Endodermal cell (in vitro differentiated cells): ENCODE results near the gene CLVS2. TPM values are rescaled to one million over a fixed set of nuclear protein-coding genes. Genes with fewer than 3 reads are reported as not detected.

Experiments used
- DNase-seq: peaks from one replicate; pipeline ENCODE4 v3.0.0-alpha.2; 2017
- H3K27ac ChIP-seq: 2 replicates; pipeline ENCODE4 v1.5.1; 2013; ENCODE audit warnings: mild to moderate bottlenecking, low read depth, low read length, moderate library complexity
- H3K27me3 ChIP-seq: 2 replicates; pipeline ENCODE4 v1.6.1; 2013; ENCODE audit warnings: mild to moderate bottlenecking, low read length, moderate library complexity; ENCODE audit not compliant: insufficient read depth, control insufficient read depth, poor library complexity, severe bottlenecking
- H3K36me3 ChIP-seq: 2 replicates; pipeline ENCODE4 v1.7.0; 2013; ENCODE audit warnings: mild to moderate bottlenecking, low read length, moderate library complexity; ENCODE audit not compliant: control insufficient read depth, insufficient read depth
- H3K4me1 ChIP-seq: one replicate; pipeline ENCODE4 v1.7.0; 2013; ENCODE audit warnings: low read length; ENCODE audit not compliant: control insufficient read depth, insufficient read depth
- H3K4me3 ChIP-seq: 2 replicates; pipeline ENCODE4 v1.5.1; 2013; ENCODE audit warnings: mild to moderate bottlenecking, low read length, moderate library complexity
- H3K9ac ChIP-seq: 2 replicates; pipeline ENCODE4 v1.6.1; 2013; ENCODE audit warnings: mild to moderate bottlenecking, low read length, moderate library complexity; ENCODE audit not compliant: poor library complexity, severe bottlenecking; ENCODE audit errors: extremely low read depth
- H3K9me3 ChIP-seq: 2 replicates; pipeline ENCODE4 v1.6.1; 2013; ENCODE audit warnings: mild to moderate bottlenecking, low read length, moderate library complexity; ENCODE audit not compliant: control insufficient read depth
- H3K27ac Mint-ChIP-seq: 2 replicates; pipeline ENCODE4 v1.8.0; 2020; ENCODE audit warnings: mixed read lengths
- H3K27me3 Mint-ChIP-seq: 2 replicates; pipeline ENCODE4 v1.8.0; 2021; ENCODE audit warnings: mild to moderate bottlenecking, mixed read lengths; ENCODE audit not compliant: insufficient read depth
- H3K36me3 Mint-ChIP-seq: 2 replicates; pipeline ENCODE4 v1.8.0; 2020; ENCODE audit warnings: low read depth, mixed read lengths
- H3K4me1 Mint-ChIP-seq: 2 replicates; pipeline ENCODE4 v1.8.0; 2020; ENCODE audit warnings: mixed read lengths
- H3K4me3 Mint-ChIP-seq: 2 replicates; pipeline ENCODE4 v1.8.0; 2020; ENCODE audit warnings: mild to moderate bottlenecking, moderate library complexity, mixed read lengths
- H3K9me3 Mint-ChIP-seq: 2 replicates; pipeline ENCODE4 v1.8.0; 2020; ENCODE audit warnings: mild to moderate bottlenecking, mixed read lengths
- WGBS, 2 experiments: methylation state at CpG; one replicate each; pipeline versions ENCODE4 v1.1.5 to v1.1.7; 2013; ENCODE audit warnings: missing lambda C conversion rate in 2 of 2, mixed read lengths in 1 of 2; ENCODE audit not compliant: insufficient coverage in 1 of 2, insufficient read length in 1 of 2; 5-methylcytosine and 5-hydroxymethylcytosine counted together
- total RNA-seq, 2 donors: library from RNA; stranded (reverse); fragmentation: NEBNext Ultra II Directional in 1 of 2; extraction: Animal tissue kit (Norgen Biotek cat#: 25700) in 1 of 2; gene quantifications; 2 replicates in 1 of 2; 3 replicates in 1 of 2; pipeline ENCODE4 v1.2.1, GENCODE V29; 2021
- TF ChIP-seq, protein P1 (sequence below): fragments of 200-600 bp; sonication (generic); conservative IDR thresholded peaks from 2 replicates; pipeline ENCODE4 v1.5.0; 2021; ENCODE audit warnings: antibody characterized with exemption, mild to moderate bottlenecking

CLVS2 gene
- total RNA-seq, 2 donors from 2014 or later: 38.9 to 48.1 TPM

DNA sequence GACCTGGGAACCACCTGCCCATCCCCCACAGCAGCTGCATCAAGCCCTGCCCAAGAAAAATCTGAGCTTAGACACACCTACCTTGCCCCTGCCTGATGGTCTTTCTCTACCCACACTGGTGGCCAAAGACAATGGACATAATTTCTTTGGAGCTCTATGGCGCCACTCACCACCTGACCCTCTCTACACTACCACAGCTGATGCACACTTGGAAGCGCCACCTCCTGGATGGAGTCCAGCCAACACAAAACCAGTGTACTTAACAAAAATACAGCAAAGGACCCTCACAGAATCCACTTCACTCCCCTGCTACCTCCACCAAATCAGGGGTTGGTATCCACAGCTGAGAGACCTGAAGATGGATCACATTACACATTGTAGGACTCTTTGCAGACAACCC is 39.7 kb upstream of the CLVS2 start:
- no peak overlapping the region for H3K4me3 Mint-ChIP-seq
- Histone ChIP-seq H3K4me3 (peak overlapping the region; percentile 61), H3K4me1 (no peaks in the 10 kb centered on the region), H3K9ac (no peak overlapping the region), H3K9me3 (peaks cover 51% of the 10 kb centered on the region), H3K27ac (no peak overlapping the region), H3K36me3 (no peaks in the 10 kb centered on the region), H3K27me3 (no peaks in the 10 kb centered on the region)
- no peak for DNase-seq
- WGBS, 2 experiments: 90% methylated on average over 2 of the region's 2 CpGs; no CpG with 5 or more reads in 1 of the 2 experiments
- H3K27me3 Mint-ChIP-seq: no peaks in the 10 kb centered on the region
- H3K9me3 Mint-ChIP-seq: peaks cover 65% of the 10 kb centered on the region
- peaks cover 10% of the 10 kb centered on the region for H3K36me3 Mint-ChIP-seq
- peaks cover 4% of the 10 kb centered on the region for H3K4me1 Mint-ChIP-seq
- no peak overlapping the region for H3K27ac Mint-ChIP-seq
- TF ChIP-seq, protein P1, sequence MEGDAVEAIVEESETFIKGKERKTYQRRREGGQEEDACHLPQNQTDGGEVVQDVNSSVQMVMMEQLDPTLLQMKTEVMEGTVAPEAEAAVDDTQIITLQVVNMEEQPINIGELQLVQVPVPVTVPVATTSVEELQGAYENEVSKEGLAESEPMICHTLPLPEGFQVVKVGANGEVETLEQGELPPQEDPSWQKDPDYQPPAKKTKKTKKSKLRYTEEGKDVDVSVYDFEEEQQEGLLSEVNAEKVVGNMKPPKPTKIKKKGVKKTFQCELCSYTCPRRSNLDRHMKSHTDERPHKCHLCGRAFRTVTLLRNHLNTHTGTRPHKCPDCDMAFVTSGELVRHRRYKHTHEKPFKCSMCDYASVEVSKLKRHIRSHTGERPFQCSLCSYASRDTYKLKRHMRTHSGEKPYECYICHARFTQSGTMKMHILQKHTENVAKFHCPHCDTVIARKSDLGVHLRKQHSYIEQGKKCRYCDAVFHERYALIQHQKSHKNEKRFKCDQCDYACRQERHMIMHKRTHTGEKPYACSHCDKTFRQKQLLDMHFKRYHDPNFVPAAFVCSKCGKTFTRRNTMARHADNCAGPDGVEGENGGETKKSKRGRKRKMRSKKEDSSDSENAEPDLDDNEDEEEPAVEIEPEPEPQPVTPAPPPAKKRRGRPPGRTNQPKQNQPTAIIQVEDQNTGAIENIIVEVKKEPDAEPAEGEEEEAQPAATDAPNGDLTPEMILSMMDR: no peak

DNA sequence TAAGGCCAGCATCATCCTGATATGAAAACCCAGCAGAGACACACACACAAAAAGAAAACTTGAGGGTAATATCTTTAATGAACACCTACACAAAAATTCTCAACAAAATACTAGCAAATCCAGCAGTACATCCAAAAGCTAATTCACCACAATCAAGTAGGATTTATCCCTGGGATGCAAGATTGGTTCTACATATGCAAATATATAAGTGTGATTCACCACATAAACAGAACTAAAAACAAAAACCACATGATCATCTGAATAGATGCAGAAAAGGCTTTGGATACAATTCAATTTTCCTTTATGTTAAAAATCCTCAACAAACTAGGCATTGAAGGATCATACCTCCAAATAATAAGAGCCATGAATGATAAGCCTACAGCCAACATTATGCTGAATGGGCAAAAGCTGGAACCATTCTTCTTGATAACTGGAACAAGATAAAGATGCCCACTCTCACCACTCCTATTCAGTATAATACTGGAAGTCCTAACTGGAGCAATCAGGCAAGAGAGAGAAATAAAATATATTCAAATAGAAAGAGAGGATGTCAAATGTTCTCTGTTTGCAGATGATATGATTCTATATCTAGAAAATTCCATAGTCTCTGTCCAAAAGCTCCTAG is 33.9 kb upstream of the CLVS2 start:
- Histone ChIP-seq H3K9me3 (peaks cover 29% of the 10 kb centered on the region), H3K4me3 (no peak overlapping the region), H3K27me3 (no peaks in the 10 kb centered on the region), H3K4me1 (no peaks in the 10 kb centered on the region), H3K9ac (no peak overlapping the region), H3K27ac (no peak overlapping the region), H3K36me3 (no peaks in the 10 kb centered on the region)
- Mint-ChIP-seq H3K9me3 (peaks cover 38% of the 10 kb centered on the region), H3K27me3 (no peaks in the 10 kb centered on the region), H3K4me1 (no peaks in the 10 kb centered on the region), H3K27ac (no peak overlapping the region), H3K4me3 (no peak overlapping the region), H3K36me3 (no peaks in the 10 kb centered on the region)
- TF ChIP-seq, protein P1: no peak
- DNase-seq: no peak

DNA sequence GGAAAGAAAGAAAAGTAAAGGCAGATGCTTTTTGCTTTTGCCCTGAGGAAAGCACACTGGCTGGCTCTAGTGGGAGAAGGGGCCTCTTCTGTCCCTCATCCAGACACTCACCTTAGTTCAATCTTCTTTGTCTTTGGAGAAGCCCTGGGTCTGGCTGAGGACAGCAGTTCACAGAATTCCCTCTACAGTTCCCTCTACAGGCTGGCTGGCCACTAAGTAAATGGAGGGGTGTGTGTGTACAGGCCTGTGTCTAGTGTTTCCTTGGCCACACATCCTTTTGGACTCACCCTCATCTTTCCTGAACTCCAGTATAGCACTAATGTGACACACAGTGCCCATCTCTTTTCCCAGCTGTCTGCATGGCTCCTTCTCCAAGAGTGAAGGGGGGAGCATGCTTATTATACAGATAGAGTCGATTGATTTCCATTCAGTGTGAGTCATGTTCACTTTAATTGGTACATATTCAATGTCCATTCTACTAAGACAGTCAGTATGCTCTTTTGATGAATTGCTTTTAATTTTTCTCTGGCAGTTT is 26.0 kb upstream of the CLVS2 start:
- no peaks in the 10 kb centered on the region for H3K27me3 Mint-ChIP-seq
- DNase-seq: no peak
- no peaks in the 10 kb centered on the region for H3K36me3 Mint-ChIP-seq

More for the DNA sequence above, 26.0 kb upstream of the CLVS2 start:
- no peak overlapping the region for H3K27ac Mint-ChIP-seq
- H3K9me3 ChIP-seq: no peaks in the 10 kb centered on the region
- H3K4me3 ChIP-seq: no peak overlapping the region
- 100% methylated on average over 1 of the region's 1 CpG; no CpG with 5 or more reads in 1 of the 2 experiments for WGBS, 2 experiments
- no peaks in the 10 kb centered on the region for H3K27me3 ChIP-seq
- H3K36me3 ChIP-seq: no peaks in the 10 kb centered on the region
- H3K27ac ChIP-seq: no peak overlapping the region
- no peaks in the 10 kb centered on the region for H3K9me3 Mint-ChIP-seq
- TF ChIP-seq, protein P1: peak; percentile 61
- no peaks in the 10 kb centered on the region for H3K4me1 ChIP-seq
- H3K4me1 Mint-ChIP-seq: no peaks in the 10 kb centered on the region
- no peak overlapping the region for H3K4me3 Mint-ChIP-seq
- H3K9ac ChIP-seq: no peak overlapping the region
